ENCODE measurements around the gene C1orf115.
A peak's percentile ranks its signal among the peaks of the same experiment; 100 is the strongest.

C1orf115 gene

DNA sequence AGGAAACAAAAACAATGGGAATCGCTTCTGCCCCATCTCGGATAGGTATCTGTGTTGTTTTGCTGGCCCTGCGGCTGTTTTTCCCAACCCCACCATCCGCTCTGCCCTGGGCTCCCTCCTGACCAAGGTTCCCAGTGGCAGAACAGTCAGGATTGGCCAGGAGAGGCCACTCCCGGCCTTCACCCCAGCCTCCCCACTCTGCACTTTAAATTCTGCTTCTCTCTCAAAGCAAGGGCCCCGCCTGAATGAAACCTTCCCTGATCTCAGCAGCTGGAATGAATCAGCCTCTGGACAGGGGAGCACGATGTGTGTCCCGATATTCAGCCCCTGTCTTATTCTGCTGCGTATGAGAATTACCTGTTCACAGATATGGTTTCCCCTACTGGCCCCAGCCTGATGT is 16.3 kb downstream of the C1orf115 start:
- Histone ChIP-seq H3K4me1 (ENCODE audit: low read length) (peaks cover 28% of the 10 kb centered on the region), H4K20me1 (ENCODE audit: insufficient read depth, low read length) (no peaks in the 10 kb centered on the region), H3K27ac (ENCODE audit: low read length) (no peak overlapping the region), H3K9ac (ENCODE audit: low read length) (no peak overlapping the region), H3K27me3 (ENCODE audit: low read depth, low read length) (no peaks in the 10 kb centered on the region), H3K4me2 (ENCODE audit: low read length) (no peak overlapping the region), H3K9me3 (ENCODE audit: insufficient read depth, low read length) (no peaks in the 10 kb centered on the region), H3K4me3 (ENCODE audit: low read length) (no peak overlapping the region), H3K36me3 (replicated peaks; ENCODE audit: low read depth, low read length) (no peaks in the 10 kb centered on the region), H2AFZ (ENCODE audit: low read depth, low read length) (no peak overlapping the region), H3K79me2 (ENCODE audit: low read length) (no peaks in the 10 kb centered on the region)
- no peak for TF ChIP-seq EZH2phosphoT487 (IDR thresholded peaks at IDR 0.05; ENCODE audit: low read depth)
- no peak for TF ChIP-seq CTCF (IDR thresholded peaks at IDR 0.05; ENCODE audit: low read depth, low read length)

DNA sequence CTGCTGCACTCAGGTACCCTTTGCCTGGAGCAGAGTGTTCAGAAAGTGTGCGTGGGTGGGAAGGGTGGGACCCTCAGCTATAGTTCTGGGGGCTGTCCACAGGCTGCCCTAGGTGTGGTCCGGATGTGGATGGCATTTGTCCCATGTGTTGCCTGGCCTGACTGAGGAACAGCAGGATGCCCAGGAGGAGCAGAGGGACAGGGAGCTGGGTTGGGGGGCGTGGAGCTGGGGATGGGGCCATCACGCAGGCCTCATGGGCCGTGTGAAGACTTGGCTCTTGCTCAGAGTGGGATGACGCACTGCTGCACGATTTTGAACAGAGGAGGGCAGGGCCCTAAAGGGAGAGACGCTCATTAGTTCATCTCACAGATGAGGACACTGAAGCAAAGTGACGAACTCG is 17.0 kb downstream of the C1orf115 start:
- no peak overlapping the region for H3K9ac ChIP-seq (ENCODE audit: low read length)
- H3K4me1 ChIP-seq (ENCODE audit: low read length), result peaks cover 31% of the 10 kb centered on the region
- H3K36me3 ChIP-seq (replicated peaks; ENCODE audit: low read depth, low read length), result no peaks in the 10 kb centered on the region
- no peak overlapping the region for H3K4me2 ChIP-seq (ENCODE audit: low read length)
- no peak for TF ChIP-seq EZH2phosphoT487 (IDR thresholded peaks at IDR 0.05; ENCODE audit: low read depth)
- TF ChIP-seq CTCF (IDR thresholded peaks at IDR 0.05; ENCODE audit: low read depth, low read length), result no peak
- H3K27me3 ChIP-seq (ENCODE audit: low read depth, low read length), result no peaks in the 10 kb centered on the region
- no peaks in the 10 kb centered on the region for H3K9me3 ChIP-seq (ENCODE audit: insufficient read depth, low read length)
- H3K79me2 ChIP-seq (ENCODE audit: low read length), result no peaks in the 10 kb centered on the region
- no peak overlapping the region for H3K27ac ChIP-seq (ENCODE audit: low read length)
- no peak overlapping the region for H2AFZ ChIP-seq (ENCODE audit: low read depth, low read length)
- no peak overlapping the region for H3K4me3 ChIP-seq (ENCODE audit: low read length)
- no peaks in the 10 kb centered on the region for H4K20me1 ChIP-seq (ENCODE audit: insufficient read depth, low read length)

DNA sequence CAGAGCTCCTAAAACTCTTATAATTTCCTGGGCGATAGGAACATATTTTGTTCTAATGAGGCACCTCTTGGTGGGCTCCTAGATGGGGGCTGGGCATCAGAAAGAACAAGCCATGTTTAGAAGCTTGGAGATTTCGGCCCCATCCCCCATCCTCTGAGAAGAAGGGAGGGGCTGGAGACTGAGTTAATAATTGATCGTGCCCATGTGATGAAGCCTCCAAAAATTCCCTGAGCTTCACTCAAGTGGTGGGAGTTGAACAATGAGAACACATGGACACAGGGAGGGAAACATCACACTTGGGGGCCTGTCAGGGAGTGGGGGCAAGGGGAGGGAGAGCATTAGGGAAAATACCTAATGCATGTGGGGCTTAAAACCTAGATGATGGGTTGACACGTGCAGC is 18.1 kb downstream of the C1orf115 start:
- Histone ChIP-seq H3K27ac (ENCODE audit: low read length) (no peak overlapping the region), H2AFZ (ENCODE audit: low read depth, low read length) (no peak overlapping the region), H3K79me2 (ENCODE audit: low read length) (no peaks in the 10 kb centered on the region), H3K27me3 (ENCODE audit: low read depth, low read length) (no peaks in the 10 kb centered on the region), H4K20me1 (ENCODE audit: insufficient read depth, low read length) (no peaks in the 10 kb centered on the region), H3K36me3 (replicated peaks; ENCODE audit: low read depth, low read length) (no peaks in the 10 kb centered on the region), H3K4me1 (ENCODE audit: low read length) (peaks cover 31% of the 10 kb centered on the region), H3K4me3 (ENCODE audit: low read length) (no peak overlapping the region), H3K9ac (ENCODE audit: low read length) (no peak overlapping the region), H3K9me3 (ENCODE audit: insufficient read depth, low read length) (no peaks in the 10 kb centered on the region), H3K4me2 (ENCODE audit: low read length) (no peak overlapping the region)
- no peak for TF ChIP-seq EZH2phosphoT487 (IDR thresholded peaks at IDR 0.05; ENCODE audit: low read depth)
- TF ChIP-seq CTCF (IDR thresholded peaks at IDR 0.05; ENCODE audit: low read depth, low read length), result no peak

DNA sequence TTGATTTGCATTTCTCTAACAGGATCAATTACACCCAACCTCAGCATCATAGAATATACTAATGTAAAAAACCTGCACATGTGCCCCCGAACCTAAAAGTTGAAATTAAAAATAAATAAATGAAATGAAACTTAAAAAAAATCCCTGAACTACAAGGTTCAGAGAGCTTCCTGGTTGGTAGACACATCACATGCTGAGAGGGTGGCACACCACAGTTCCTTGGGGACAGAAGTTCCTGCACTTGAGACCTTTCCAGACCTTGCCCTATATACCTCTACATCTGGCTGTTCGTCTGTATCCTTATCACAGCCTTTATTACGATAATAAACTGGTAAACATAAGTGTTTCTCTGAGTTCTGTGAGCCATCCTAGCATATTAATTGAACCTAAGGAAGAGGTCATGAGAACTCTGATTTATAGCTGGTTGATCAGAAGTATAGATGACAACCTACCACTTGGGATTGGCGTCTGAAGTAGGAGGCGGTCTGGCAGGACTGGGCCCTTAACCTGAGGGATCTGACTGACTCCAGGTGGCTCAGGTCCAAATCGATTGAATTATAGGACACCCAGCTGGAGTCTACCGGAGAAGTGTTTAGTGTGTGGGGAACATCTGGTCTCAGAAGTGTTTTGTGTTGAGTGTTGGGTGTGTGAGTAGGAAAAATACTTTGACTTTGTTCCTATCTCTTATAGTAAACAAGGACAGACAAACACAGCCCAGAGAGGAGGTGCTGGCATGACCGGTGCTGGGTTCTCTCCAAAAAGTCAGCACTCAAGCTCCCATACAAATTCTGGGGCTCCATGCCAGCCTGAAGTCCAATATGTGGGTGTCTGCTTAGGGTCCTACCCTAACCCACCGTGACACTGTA is 19.0 kb downstream of the C1orf115 start:
- H3K4me2 ChIP-seq (ENCODE audit: low read length), result peak overlapping the region; percentile 9
- H3K36me3 ChIP-seq (replicated peaks; ENCODE audit: low read depth, low read length), result no peaks in the 10 kb centered on the region
- 0 out of 2 replicates have a peak, but pooled peaks cover 2% of the 10 kb centered on the region for H3K9me3 ChIP-seq (ENCODE audit: insufficient read depth, low read length)
- peaks cover 31% of the 10 kb centered on the region for H3K4me1 ChIP-seq (ENCODE audit: low read length)
- H3K79me2 ChIP-seq (ENCODE audit: low read length), result no peaks in the 10 kb centered on the region
- H4K20me1 ChIP-seq (ENCODE audit: insufficient read depth, low read length), result no peaks in the 10 kb centered on the region
- H3K27ac ChIP-seq (ENCODE audit: low read length), result no peak overlapping the region
- no peak for TF ChIP-seq CTCF (IDR thresholded peaks at IDR 0.05; ENCODE audit: low read depth, low read length)
- no peak for TF ChIP-seq EZH2phosphoT487 (IDR thresholded peaks at IDR 0.05; ENCODE audit: low read depth)
- H2AFZ ChIP-seq (ENCODE audit: low read depth, low read length), result peak overlapping the region; percentile 36; the same call in 1 of the 2 replicates
- H3K4me3 ChIP-seq (ENCODE audit: low read length), result no peak overlapping the region
- no peak overlapping the region for H3K9ac ChIP-seq (ENCODE audit: low read length)
- no peaks in the 10 kb centered on the region for H3K27me3 ChIP-seq (ENCODE audit: low read depth, low read length)
